GM21515 (cell line): ENCODE results near the gene C11orf42.
"Not testable (repeated sequence)": the region's sequence is repeated elsewhere in the genome, so short reads cannot be mapped to it uniquely, and the experiment has no call there.

ENCODE experiments used
- ATAC-seq: cut with Tn5 transposase; IDR thresholded peaks from one replicate; pipeline ENCODE4 v1.9.1; 2021; ENCODE audit not compliant: unreplicated experiment

Gene C11orf42

DNA sequence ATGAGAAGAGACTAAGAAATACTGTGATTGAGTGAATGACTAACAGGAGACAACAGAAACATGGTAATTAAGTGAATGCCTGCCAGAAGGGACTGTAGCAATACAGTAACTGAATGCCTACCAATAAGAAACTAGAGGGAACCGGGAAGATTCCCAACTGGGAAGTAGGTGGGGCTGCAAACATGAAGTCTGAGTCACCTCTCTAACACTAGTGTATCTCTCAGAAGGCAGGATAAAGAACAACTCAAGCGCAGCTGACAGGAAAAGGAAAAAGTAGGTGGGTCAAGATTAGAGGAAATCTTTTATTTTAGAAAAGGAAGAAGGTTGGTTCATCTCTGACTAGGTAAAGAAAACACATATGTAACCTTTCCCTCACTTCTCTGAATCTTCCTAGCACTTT lies 14.0 kb downstream of the C11orf42 start:
- ATAC-seq: no peak

- ATAC-seq: no peak
Observed at GRCh38 chr11:6223854-6224253, 18.5 kb downstream of the C11orf42 start.

DNA sequence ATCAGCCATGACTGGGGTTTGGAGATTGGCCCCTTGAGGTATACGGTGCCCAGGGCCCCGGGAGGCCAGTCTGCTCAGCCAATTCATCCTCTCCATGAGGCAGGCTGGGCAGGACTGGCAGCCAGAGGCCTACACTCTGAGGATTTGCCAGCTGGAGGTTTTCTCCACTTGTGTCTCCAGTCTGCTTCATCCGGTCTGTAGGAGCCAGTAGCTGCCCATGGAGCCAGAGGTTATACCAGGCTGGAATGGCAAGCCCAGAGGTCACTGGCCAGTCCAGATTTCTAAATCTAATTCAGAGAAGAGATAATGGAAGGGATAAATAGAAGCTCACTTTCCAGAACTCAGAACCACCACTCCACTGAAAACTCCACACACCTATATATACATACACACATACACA lies 19.1 kb downstream of the C11orf42 start:
- no peak for ATAC-seq

DNA sequence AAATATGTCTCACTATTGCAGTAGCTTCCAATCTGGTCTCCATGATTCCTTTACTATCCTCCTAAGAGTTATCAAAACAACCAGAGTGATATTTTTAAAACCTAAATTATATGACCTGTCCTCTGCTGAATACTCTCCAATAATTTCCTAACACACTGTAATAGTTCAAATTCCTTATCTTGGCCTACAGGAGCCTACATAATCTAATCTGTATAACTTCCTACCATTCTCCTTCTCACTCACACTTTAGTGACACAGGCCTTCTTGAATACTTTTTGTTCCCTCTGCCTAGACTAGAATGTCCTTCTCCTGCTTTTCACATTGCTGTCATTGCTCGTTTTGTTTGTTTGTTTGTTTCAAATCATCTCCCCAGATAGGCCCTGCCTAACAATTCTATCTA lies 19.7 kb downstream of the C11orf42 start:
- no peak for ATAC-seq

- no peak for ATAC-seq
Observed at GRCh38 chr11:6225896-6226295, 20.5 kb downstream of the C11orf42 start.

- no peak for ATAC-seq
Observed at GRCh38 chr11:6228520-6228919, 23.2 kb downstream of the C11orf42 start.

GRCh38 chr11:6229911-6230310 lies 24.6 kb downstream of the C11orf42 start:
- ATAC-seq: no peak

DNA sequence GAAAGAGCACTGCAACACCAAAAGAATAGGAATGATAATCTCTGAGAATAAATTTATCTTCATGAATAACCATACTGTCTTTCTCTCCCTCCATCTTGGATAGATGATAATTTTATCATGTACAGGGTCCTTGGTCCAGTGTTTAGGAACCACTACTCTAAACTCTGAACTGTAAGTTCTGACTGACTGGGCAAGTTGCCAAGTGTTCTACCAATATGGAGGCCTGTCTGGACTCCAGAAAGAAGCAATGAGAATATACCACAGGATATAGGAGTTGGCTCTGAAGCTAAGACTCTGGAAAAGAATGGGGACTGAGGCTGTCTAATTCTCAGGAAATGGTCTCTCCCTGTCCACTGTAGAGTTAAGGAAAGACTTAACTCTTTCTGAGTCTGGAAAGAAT lies 27.5 kb downstream of the C11orf42 start:
- ATAC-seq: no peak

- ATAC-seq: peak; percentile 0
Observed at GRCh38 chr11:6233984-6234386, 28.6 kb downstream of the C11orf42 start.

DNA sequence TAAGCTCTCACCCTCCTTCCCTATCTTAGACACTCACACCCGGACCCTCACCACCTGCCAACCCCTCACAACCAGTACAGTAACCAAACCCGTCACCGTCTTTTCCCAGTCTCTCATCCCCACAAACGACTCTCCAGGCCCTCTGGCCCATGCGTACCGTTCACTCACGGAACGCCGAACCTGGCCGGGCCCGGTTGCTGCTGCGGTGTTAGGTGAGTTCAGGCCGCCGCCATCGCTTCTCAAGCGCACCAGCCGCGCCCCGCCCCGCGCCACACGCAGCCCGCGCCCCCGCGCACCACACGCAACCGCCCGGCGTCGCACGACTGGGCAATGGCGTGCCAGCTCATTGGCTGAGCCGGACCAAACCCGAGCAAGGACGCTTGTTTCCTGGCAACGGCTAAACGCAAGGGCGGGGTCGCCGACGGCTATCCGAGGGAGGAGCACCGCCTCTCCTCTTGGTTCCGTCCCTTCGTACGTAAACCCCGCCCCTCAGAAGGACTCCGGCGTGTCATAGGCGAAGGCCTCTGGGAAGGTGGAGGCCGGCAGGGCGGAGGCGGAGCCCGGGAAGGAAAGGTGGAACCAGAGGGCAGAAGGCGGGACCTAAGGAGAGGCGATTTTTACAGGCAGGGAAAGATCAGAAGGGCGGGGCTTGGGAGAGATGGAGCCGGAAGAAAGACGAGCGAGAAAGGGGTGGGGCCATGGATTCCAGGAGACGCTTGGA lies 29.2 kb downstream of the C11orf42 start, which contains the start of gene FHIP1B:
Gene FHIP1B, minus strand, starts transcription at position 250 of the 721 bp plus-strand sequence. CDS start 10,120 bp downstream, outside the sequence.
- peak; percentile 96 for ATAC-seq

DNA sequence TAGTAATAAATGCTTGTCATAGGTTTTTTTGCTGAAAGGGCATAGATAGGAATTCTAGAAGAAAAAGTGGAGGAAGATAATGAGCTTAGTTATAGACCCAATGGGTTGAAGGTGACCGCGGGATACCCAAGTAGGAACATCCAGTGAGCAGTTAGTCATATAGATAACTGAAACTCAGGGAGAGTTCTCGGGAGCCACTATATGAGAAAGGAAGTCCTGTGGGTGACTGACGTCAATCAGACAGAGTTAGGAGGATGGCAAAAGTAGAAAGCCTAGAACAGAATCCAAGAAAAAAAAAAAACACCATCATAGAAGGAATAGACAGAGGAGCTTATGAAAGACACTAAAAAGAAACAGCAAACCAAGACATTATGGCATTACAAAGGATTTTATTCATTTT lies 31.9 kb downstream of the C11orf42 start:
- no peak for ATAC-seq

GRCh38 chr11:6237761-6238302 lies 32.5 kb downstream of the C11orf42 start:
- no peak for ATAC-seq

DNA sequence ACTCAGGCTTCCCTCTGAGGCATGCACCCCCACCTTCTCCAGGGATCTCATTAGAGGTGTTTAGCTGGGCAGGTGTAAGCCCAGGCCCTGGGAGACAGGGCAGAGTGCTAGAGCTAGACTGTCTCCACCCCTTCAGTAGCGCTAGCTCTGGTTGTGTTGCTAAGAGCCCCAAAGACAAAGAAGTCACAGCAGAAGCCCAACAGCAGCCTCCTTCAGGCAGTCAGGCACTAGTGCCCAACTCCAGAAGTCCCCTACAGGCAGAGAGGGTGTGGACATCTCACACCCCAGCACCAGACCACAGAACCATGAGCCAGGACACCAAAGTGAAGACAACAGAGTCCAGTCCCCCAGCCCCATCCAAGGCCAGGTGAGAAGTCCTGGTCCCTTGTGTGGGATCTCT lies 33.5 kb downstream of the C11orf42 start, which contains the start of gene CNGA4:
Gene CNGA4, plus strand, starts transcription at position 188 of the 400 bp plus-strand sequence. Its CDS starts 118 bp downstream, at position 306.
- ATAC-seq: no peak

GRCh38 chr11:6240139-6240538 lies 34.8 kb downstream of the C11orf42 start:
- ATAC-seq: no peak

GRCh38 chr11:6240781-6241180 lies 35.4 kb downstream of the C11orf42 start:
- no peak for ATAC-seq

- no peak for ATAC-seq
Observed at GRCh38 chr11:6241316-6241715, 36.0 kb downstream of the C11orf42 start.

GRCh38 chr11:6245536-6245935 lies 40.2 kb downstream of the C11orf42 start:
- ATAC-seq: no peak

GRCh38 chr11:6248248-6248647 lies 42.9 kb downstream of the C11orf42 start:
- ATAC-seq: no peak

DNA sequence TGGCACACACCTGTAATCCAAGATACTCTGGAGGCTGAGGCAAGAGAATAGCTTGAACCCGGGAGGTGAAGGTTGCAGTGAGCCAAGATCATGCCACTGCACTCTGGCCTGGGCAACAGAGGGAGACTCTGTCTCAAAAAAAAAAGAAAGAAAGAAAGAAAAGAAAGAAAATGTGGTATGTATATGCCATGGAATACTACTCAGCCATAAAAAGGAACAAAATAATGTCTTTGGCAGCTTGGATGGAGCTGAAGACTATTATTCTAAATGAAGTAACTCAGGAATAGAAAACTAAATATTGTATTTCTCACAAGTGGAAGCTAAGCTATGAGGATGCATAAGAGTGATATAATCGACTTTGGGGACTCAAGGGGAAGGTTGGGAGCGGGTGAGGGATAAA lies 43.5 kb downstream of the C11orf42 start:
- not testable (repeated sequence) for ATAC-seq

- no peak for ATAC-seq
Observed at GRCh38 chr11:6249770-6250555, 44.6 kb downstream of the C11orf42 start.

- ATAC-seq: peak; percentile 81
Observed at GRCh38 chr11:6251120-6251733, 45.9 kb downstream of the C11orf42 start.
